Measurements from ENCODE around the gene CKAP5.

The CKAP5 gene

GRCh38 chr11:46845740-46846509 is at the start of gene CKAP5:
TSS of gene CKAP5 (minus strand) at chr11:46846280. CDS start at chr11:46821231, 25,049 bp downstream.
- DNase-seq: peak; percentile 94

- no peak for DNase-seq
Measured at GRCh38 chr11:46895821-46896220, 49.7 kb upstream of the CKAP5 start.

- DNase-seq: no peak
Measured at GRCh38 chr11:46894961-46895360, 48.9 kb upstream of the CKAP5 start.

- no peak for DNase-seq
Measured at GRCh38 chr11:46894506-46894905, 48.4 kb upstream of the CKAP5 start.

- no peak for DNase-seq
Measured at GRCh38 chr11:46892838-46893237, 46.8 kb upstream of the CKAP5 start.

- DNase-seq: no peak
Measured at GRCh38 chr11:46892109-46892508, 46.0 kb upstream of the CKAP5 start.

- no peak for DNase-seq
Measured at GRCh38 chr11:46890665-46891064, 44.6 kb upstream of the CKAP5 start.

GRCh38 chr11:46889689-46890475 is 43.8 kb upstream of the CKAP5 start:
- DNase-seq: peak; percentile 77

- no peak for DNase-seq
Measured at GRCh38 chr11:46889251-46889650, 43.2 kb upstream of the CKAP5 start.

GRCh38 chr11:46888636-46889035 is 42.6 kb upstream of the CKAP5 start:
- no peak for DNase-seq

- no peak for DNase-seq
Measured at GRCh38 chr11:46886211-46886610, 40.1 kb upstream of the CKAP5 start.

- DNase-seq: no peak
Measured at GRCh38 chr11:46879056-46879585, 33.0 kb upstream of the CKAP5 start.

- DNase-seq: no peak
Measured at GRCh38 chr11:46877580-46877979, 31.5 kb upstream of the CKAP5 start.

GRCh38 chr11:46876471-46876870 is 30.4 kb upstream of the CKAP5 start:
- DNase-seq: no peak

GRCh38 chr11:46874586-46874985 is 28.5 kb upstream of the CKAP5 start:
- no peak for DNase-seq

- DNase-seq: no peak
Measured at GRCh38 chr11:46868912-46869311, 22.8 kb upstream of the CKAP5 start.

- DNase-seq: no peak
Measured at GRCh38 chr11:46865340-46865739, 19.3 kb upstream of the CKAP5 start.

GRCh38 chr11:46860218-46860617 is 14.1 kb upstream of the CKAP5 start:
- no peak for DNase-seq

- no peak for DNase-seq
Measured at GRCh38 chr11:46858920-46859546, 13.0 kb upstream of the CKAP5 start.

- no peak for DNase-seq
Measured at GRCh38 chr11:46857666-46858065, 11.6 kb upstream of the CKAP5 start.

GRCh38 chr11:46856605-46857343 is 10.7 kb upstream of the CKAP5 start:
- DNase-seq: no peak

GRCh38 chr11:46855863-46856262 is 9.8 kb upstream of the CKAP5 start:
- no peak for DNase-seq

GRCh38 chr11:46855167-46855566 is 9.1 kb upstream of the CKAP5 start:
- no peak for DNase-seq

All from activated CD4-positive, alpha-beta T cell treated with anti-CD3 and anti-CD28 coated beads, Interleukin-2, Interleukin-6, amounts not matched to agents 100 ng/mL and 50 ng/mL, durations not matched to agents 16 hours and 8 hours (primary cell).